Measurements from ENCODE around the gene MLPH.
"Not testable (repeated sequence)": the region's sequence is repeated elsewhere in the genome, so short reads cannot be mapped to it uniquely, and the experiment has no call there.

MLPH gene

DNA sequence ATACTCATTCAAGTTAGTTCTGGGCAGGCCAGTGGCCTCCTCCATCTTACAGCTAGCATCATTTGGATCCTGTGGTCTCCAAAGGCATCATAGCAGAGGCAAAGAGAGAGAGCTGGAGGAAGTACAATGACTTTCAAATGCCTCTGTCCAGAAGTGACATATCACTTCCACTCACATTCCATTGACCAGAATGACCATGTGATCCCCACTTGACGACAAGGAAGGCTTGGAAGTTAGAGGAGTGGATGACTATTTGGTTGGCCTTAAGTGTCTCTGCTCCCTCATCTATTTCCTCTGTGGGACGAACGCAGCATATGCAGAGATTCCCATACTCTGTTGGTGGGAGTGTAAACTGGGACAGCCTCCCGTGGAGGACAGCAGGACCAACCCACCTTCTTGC lies 27.8 kb upstream of the MLPH start:
- no peak for DNase-seq

DNA sequence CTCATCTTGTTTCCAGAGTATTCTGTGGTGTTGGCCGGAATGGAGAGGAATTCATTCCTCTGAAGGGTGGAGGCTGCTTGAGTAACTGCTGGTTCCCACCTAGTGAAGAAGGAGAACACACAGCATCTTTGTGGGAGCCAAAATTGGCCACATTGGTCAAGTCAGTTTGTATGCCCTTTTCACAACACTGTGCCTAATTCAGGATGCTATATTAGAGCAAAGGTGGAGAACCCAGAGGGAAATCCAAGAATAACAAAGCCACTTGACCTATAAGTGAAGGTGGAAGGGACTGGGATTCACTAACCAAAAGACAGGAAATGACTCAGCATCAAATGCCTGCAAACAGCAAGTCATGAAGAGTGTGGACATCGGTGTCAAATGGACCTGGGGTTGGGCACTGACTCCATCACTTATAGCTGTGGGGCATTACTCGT lies 27.3 kb upstream of the MLPH start:
- DNase-seq: no peak

DNA sequence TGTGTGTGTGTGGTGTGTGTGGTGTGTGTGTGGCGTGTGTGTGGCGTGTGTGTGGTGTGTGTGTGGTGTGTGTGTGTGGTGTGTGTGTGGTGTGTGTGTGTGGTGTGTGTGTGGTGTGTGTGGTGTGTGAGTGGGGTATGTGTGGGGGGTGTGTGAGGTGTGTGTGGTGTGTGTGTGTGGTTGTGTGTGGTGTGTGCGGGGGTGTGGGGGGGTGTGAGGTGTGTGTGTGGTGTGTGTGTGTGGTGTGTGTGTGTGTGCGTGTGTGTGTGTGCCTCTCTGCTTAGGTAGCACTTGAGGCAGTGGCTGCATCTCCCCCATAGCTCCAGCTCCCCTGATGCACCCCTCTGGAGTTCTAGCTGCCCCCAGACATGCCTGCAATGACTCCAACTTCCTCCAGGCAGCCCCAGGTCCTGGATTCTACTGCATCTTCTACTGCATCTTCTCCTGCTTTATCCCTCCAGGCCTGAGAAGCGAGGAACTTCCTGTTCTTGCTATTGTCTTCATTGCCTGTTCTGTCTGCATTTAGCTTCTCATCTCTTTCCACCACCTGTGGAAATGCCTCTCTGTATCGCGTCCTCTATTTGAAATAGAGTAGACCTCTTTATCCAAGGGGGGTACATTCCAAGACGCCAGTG lies 22.2 kb upstream of the MLPH start:
- no peak for DNase-seq

DNA sequence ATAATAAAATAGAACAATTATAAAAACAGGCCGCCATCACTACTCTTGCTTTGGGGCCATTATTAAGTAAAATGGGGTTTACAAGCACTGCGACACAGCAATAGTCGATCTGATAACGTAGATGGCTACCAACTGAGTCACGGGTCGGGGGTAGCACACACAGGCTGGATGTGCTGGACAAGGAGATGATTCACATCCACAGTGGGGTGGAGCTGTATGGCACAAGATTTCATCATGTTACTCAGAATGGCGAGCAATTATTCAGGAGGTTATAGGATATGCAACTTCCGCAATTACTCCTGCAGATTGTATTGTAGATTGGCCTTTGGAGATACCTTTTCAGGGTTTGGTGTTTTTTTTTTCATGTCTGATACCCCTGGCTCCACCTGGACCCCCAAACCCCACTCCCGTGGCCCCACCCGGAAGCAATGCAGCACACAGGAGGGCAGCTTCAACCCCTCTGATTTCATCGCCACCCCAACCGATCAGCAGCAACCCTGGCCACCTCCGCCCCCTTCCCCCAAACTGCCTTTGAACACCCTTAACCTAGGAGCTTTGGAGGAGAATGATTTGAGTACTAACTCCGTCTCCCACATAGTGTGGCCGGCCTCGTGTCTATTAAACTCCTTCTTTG lies 21.4 kb upstream of the MLPH start:
- DNase-seq: no peak

- DNase-seq: no peak
Measured at GRCh38 chr2:237466211-237466610, 20.8 kb upstream of the MLPH start.

DNA sequence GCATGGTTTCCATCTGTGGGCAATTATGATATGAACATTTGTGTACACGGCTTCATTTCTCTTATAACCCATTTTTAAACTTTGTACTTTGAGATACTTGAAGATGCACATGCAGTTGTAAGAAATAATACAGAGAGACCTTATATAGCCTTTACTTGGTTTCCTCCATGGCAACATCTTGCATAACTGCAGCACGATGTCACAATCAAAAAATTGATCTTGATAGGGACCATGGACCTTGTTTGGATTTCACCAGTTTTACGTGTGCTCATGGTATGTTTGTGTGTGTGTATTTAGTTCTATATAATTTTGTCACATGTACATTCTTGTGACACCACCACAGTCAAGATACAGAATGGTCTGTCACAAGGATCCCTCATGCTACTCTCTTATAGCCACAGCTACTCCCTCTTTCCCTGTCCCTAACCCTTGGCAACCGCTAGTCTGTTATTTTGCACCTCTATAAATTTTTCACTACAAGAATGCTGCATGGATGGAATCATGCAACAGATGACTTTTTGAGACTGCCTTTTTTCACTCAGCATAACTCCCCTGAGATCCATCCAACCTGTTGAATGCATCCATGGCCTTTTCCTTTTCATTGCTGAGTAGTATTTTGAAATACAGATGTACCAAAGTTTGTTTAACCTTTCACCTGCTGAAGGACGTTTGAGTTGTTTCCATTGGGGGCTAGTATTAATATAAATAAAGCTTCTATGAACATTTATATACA lies 19.4 kb upstream of the MLPH start:
- no peak for DNase-seq

- DNase-seq: not testable (repeated sequence)
Measured at GRCh38 chr2:237469410-237469809, 17.6 kb upstream of the MLPH start.

DNA sequence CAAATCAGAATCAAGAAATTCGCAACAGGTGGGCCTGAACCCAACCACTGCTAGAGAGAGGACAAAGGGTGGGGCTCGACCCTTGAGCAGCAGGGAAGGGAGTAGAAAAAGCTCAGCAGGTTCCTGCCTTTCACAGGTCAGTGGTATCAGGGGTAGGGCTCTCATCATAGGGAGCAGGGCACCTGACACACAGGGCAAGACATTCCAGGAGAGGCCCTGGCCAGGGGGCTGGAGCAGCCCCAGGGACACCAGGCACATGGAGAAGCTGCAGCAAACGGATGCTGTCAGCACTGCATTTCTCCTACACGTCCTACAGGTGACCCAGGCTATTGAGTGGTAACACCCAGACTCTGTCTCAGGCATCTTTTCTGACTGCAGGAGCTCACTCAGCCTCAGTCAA lies 17.2 kb upstream of the MLPH start:
- DNase-seq: no peak

DNA sequence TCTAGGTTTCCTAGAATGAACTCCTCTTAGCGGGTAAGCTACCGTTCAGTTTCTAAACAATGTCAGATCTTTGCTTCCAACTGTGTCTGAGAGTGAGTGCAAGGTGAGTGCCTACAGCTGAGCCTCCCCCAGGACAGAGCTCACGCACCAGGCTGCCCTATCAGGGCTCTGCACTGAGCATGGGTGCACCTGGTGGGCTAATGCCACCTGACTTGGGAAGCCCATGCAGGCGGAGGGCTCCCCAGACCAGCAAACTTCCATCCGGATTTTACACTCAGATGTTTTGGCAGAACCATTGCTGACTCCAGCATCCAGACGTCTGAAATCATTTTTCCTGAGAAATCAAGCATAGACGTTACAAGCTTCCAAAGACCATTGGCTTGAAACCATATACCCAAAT lies 16.1 kb upstream of the MLPH start:
- no peak for DNase-seq

DNA sequence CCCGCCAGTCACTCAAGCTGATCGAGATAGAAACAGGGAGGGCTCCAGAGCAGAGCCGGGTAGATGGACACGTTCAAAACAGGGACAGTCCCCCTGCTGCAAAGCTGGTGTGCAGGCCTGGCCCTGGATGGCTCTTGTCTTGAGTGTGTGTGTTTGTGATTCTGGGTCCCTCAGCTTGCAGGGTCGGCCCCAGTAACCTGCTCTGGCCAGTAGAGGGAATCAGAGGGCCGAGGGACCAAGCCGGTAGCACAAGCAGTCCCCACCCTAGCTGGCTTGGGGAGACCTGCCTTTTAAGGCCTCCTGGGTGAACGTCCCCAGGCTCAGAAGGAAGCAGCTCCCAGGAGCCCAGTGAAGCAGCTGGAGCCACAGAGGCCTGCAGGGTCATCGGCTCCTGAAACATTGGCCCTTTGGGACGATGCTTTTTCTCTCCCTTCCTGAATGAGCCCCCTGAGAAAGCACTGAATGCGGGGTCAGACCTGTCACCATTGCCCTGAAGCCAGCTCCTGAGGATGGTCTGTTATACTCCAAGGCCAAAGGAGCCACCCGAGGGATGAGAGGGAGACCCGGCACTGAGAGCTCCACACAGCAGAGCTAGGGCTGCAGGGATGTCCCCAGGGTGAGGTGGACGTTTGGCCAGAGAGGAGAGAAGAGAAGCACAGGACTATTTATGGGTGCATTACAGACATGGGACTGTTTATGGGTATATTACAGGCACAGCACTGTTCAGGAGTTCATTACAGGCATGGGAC lies 15.4 kb upstream of the MLPH start:
- peak; percentile 14 to 33 for DNase-seq

GRCh38 chr2:237472187-237472712 lies 14.8 kb upstream of the MLPH start:
- DNase-seq: no peak

DNA sequence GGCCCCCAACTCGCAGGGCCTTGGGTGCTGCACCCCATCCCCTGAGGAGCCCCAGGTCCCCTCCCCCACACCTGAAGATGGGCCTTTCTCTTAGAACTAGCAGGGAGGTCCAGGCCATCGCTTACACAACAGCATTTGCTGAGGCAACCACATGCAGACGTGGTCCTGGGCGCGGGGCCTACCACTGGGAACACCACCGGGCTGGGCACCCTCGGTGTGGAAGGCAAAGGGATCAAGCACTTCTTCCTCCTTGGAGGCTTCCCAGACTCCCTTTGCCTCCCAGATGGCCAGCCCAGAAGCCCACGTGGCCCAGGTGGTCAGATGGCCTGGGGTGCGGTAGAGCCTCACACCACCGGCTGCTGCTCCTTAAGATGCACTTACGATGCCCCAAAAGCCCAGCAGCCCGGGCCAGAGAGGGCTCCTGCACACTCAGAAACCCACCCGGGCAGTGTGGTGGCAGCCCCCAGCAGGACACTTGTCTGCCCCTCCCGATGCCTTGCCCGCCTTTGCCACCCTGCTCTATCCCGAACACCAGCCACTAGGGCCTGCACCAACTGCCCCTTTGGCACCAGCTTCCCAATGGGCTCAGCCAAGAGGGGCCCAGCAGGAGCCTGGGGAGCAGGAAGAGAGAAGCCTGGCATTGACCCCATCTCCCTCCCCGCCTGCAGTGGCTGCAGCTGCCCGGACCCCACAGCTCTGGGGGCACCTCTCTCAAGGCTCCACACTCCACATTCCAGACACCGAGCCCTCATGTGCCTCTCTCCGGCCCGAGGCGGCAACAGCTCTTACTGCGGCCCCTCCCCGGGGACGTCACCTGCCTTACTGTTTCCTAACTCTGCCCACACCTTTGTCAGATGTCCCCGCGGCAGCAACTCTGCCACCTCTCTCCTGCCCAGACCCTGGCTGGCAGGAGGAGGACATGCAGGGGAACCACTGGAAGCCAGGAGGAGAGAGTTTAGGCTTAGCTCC lies 13.9 kb upstream of the MLPH start:
- DNase-seq: no peak

- DNase-seq: peak; percentile 17 to 25
Measured at GRCh38 chr2:237473878-237474441, 13.1 kb upstream of the MLPH start.

GRCh38 chr2:237474442-237474911 lies 12.6 kb upstream of the MLPH start:
- no peak for DNase-seq

- DNase-seq: peak; percentile 14 to 29
Measured at GRCh38 chr2:237474931-237475703, 11.9 kb upstream of the MLPH start.

DNA sequence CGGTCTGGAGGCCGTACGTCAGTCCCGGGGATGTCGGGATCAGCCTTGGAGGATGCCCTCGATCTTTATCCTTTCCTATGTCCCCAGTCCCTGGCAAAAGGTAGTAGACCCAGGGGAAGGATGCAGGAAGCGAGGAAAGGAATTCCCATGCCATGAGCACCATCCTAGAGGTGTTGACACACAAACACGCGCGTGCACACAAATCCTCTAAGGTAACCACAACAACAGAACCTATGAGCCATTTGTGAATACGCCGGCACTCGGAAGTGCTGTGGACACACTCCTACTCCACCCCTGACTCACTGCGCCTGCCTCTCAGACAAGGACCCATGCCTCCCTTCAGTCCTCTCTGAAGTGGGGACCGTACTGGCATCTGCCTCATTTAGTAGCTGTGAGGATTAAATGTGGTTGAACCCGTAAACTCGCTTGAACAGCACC lies 11.3 kb upstream of the MLPH start:
- no peak for DNase-seq

DNA sequence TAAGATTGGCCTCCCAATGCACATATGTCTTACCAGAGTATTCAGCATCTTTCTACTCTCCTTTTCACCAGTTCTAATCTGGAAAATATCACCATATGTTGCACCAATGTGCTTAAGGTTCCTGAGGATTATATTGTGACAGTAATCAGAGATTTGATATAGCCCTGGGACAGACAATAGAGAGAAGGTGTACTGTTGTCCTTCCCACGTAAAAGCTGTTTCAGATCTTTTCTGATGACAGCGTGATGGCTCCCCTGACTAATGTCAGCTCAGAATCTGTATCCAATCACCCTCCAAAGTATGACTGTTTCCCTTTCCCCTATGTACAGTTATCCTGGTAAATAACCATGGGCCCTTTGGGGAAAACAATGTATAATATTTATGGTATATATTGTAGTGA lies 9.0 kb upstream of the MLPH start:
- no peak for DNase-seq

DNA sequence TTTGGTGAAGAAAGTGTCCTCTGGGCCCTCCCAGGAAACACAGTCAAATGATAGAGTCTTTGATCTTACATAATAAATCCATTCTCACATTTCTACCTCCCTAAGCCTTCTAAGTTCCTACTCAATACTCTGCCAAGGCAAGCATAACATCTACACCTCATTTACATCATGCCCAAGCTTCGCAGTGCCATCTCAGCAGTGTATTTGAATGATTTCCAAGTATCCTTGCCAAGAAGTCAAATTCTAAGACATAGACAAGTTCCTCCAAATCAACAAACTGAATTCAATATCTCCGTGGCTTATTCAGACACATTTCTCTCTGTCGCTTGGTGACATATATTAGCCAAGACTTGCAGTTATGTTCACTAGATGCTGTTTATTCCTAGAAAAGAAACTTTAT lies 8.1 kb upstream of the MLPH start:
- no peak for DNase-seq

DNA sequence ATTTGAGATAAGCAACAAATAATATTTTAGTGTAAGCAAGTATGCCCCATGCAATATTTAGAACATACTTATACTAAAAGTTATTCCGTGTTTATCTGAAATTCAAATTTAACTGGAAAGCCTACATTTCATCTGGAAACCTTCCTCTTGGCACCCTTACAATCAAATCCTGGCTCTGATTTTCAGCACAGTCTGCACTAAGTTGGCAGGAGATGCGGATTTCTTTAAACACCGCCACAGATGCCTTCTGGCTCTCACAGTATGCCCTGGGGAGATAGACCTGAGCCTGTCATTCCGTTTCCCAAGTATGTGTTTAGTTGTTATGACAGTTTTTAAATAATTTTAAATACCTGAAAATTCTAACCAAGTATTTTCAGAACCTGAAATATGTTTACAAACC lies 7.3 kb upstream of the MLPH start:
- no peak for DNase-seq

GRCh38 chr2:237480556-237480955 lies 6.5 kb upstream of the MLPH start:
- no peak for DNase-seq

Data from AML-193 (cell line).